Calu3 (cell line): ENCODE results near the gene COX4I2. TPM values are rescaled to one million over a fixed set of nuclear protein-coding genes. Genes with fewer than 3 reads are reported as not detected.
A peak's percentile ranks its signal among the peaks of the same experiment; 100 is the strongest.

Experiments
- BruUV-seq: library from RNA; stranded (reverse); fragments of 400-500 nt; replicated peaks from 2 replicates; lab custom pipeline; 2021; lab: Mats Ljungman, UMichigan
- CTCF ChIA-PET: fragments of 300-600 bp; sonication (Branson Sonifier 250); formaldehyde crosslinking; loops from one replicate; lab custom pipeline; 2022; ENCODE audit warnings: antibody characterized with exemption; lab: Charles Lee
- DNase-seq: peaks from one replicate; pipeline ENCODE4 v3.0.0; 2022
- H3K27ac Mint-ChIP-seq: one replicate; pipeline ENCODE4 v1.8.0; 2022; ENCODE audit warnings: mixed read lengths; ENCODE audit not compliant: unreplicated experiment
- H3K27me3 Mint-ChIP-seq: one replicate; pipeline ENCODE4 v1.8.0; 2022; ENCODE audit warnings: mixed read lengths; ENCODE audit not compliant: unreplicated experiment
- H3K36me3 Mint-ChIP-seq: one replicate; pipeline ENCODE4 v1.8.0; 2022; ENCODE audit warnings: mild to moderate bottlenecking, moderate library complexity, mixed read lengths; ENCODE audit not compliant: insufficient read depth, unreplicated experiment
- H3K4me1 Mint-ChIP-seq: one replicate; pipeline ENCODE4 v1.8.0; 2022; ENCODE audit warnings: mild to moderate bottlenecking, low read depth, mixed read lengths; ENCODE audit not compliant: unreplicated experiment
- H3K4me3 Mint-ChIP-seq: one replicate; pipeline ENCODE4 v1.8.0; 2022; ENCODE audit warnings: mild to moderate bottlenecking, low read depth, moderate library complexity, mixed read lengths; ENCODE audit not compliant: unreplicated experiment
- H3K9me3 Mint-ChIP-seq: one replicate; pipeline ENCODE4 v1.8.0; 2022; ENCODE audit warnings: low read depth, mixed read lengths; ENCODE audit not compliant: unreplicated experiment
- CTCF ChIP-seq: fragments of 200-600 bp; IDR thresholded peaks from one replicate; pipeline ENCODE4 v1.8.0; 2022; ENCODE audit warnings: antibody characterized with exemption; ENCODE audit not compliant: unreplicated experiment
- intact Hi-C: fragments of 100-400 bp; cut with micrococcal nuclease; formaldehyde crosslinking; loops from one replicate; pipeline ENCODE4 v1.10.0; 2022; ENCODE audit not compliant: unreplicated experiment
- total RNA-seq: library from RNA; stranded (reverse); gene quantifications from 2 replicates; pipeline ENCODE4 v1.2.3, GENCODE V29; 2022

COX4I2 gene
- total RNA-seq, 1 experiment from 2014 or later = not detected

- Mint-ChIP-seq H3K9me3 (no peaks in the 10 kb centered on the region), H3K4me3 (no peak overlapping the region), H3K27ac (peak overlapping the region; percentile 59), H3K27me3 (no peaks in the 10 kb centered on the region), H3K4me1 (peaks cover 81% of the 10 kb centered on the region), H3K36me3 (peaks cover 86% of the 10 kb centered on the region)
- peak; percentile 41 for DNase-seq
- intact Hi-C loops = loop anchor here (5.0 kb wide), 1 partner anchor 33 kb away; no protein-coding TSS in a partner anchor
- CTCF ChIA-PET = interaction anchor here (0.6 to 7.0 kb wide), 9 partner anchors 16 to 95 kb away, joined by 3 to 205 read pairs (median 5); partner anchors contain the start of gene BCL2L1
- no TSS peak for BruUV-seq
- TF ChIP-seq CTCF = no peak
These were observed 26.4 kb downstream of the COX4I2 start for GRCh38 chr20:31663838-31664695.

- intact Hi-C loops = loop anchor here (5.0 kb wide), 1 partner anchor 32 kb away; no protein-coding TSS in a partner anchor
- peaks cover 94% of the 10 kb centered on the region for H3K36me3 Mint-ChIP-seq
- H3K27ac Mint-ChIP-seq = peak overlapping the region; percentile 59
- CTCF ChIA-PET = interaction anchor here (0.6 to 7.0 kb wide), 5 partner anchors 30 to 96 kb away, joined by 3 to 205 read pairs (median 5); partner anchors contain the start of gene BCL2L1
- no peaks in the 10 kb centered on the region for H3K9me3 Mint-ChIP-seq
- BruUV-seq = no TSS peak
- peaks cover 89% of the 10 kb centered on the region for H3K4me1 Mint-ChIP-seq
- H3K27me3 Mint-ChIP-seq = no peaks in the 10 kb centered on the region
- TF ChIP-seq CTCF = no peak
- no peak for DNase-seq
- no peak overlapping the region for H3K4me3 Mint-ChIP-seq
These were observed 27.1 kb downstream of the COX4I2 start for GRCh38 chr20:31664696-31665354.

- Mint-ChIP-seq H3K4me3 (no peak overlapping the region), H3K4me1 (peaks cover 90% of the 10 kb centered on the region), H3K9me3 (no peaks in the 10 kb centered on the region), H3K36me3 (peaks cover 97% of the 10 kb centered on the region), H3K27ac (peak overlapping the region; percentile 59), H3K27me3 (no peaks in the 10 kb centered on the region)
- no peak for DNase-seq
- TF ChIP-seq CTCF = no peak
- CTCF ChIA-PET = no interaction called here
- intact Hi-C loops = no loop called here
- BruUV-seq = no TSS peak
These were observed 28.0 kb downstream of the COX4I2 start for GRCh38 chr20:31665753-31666152.

- Mint-ChIP-seq H3K36me3 (peaks cover 97% of the 10 kb centered on the region), H3K4me1 (peaks cover 88% of the 10 kb centered on the region), H3K9me3 (no peaks in the 10 kb centered on the region), H3K27me3 (no peaks in the 10 kb centered on the region), H3K27ac (peak overlapping the region; percentile 59), H3K4me3 (no peak overlapping the region)
- BruUV-seq = no TSS peak
- DNase-seq = no peak
- intact Hi-C loops = no loop called here
- CTCF ChIA-PET = no interaction called here
- TF ChIP-seq CTCF = no peak
These were observed 28.7 kb downstream of the COX4I2 start for GRCh38 chr20:31666258-31667042.
